KBM-7 (cell line): ENCODE measurements around the gene HAP1.
"Not testable (repeated sequence)": the region's sequence is repeated elsewhere in the genome, so short reads cannot be mapped to it uniquely, and the experiment has no call there.

Source experiments
- DNase-seq: peaks from one replicate; pipeline ENCODE4 v3.0.0-alpha.2; 2015
- in situ Hi-C: fragments of 300-500 bp; cut with MboI; formaldehyde crosslinking; loops from 2 replicates; pipeline ENCODE4 v1.14.3; 2020; ENCODE audit warnings: low sequenced_read_pairs, low pct_unique_long_range_greater_than_20kb, mixed read lengths

Gene HAP1

DNA sequence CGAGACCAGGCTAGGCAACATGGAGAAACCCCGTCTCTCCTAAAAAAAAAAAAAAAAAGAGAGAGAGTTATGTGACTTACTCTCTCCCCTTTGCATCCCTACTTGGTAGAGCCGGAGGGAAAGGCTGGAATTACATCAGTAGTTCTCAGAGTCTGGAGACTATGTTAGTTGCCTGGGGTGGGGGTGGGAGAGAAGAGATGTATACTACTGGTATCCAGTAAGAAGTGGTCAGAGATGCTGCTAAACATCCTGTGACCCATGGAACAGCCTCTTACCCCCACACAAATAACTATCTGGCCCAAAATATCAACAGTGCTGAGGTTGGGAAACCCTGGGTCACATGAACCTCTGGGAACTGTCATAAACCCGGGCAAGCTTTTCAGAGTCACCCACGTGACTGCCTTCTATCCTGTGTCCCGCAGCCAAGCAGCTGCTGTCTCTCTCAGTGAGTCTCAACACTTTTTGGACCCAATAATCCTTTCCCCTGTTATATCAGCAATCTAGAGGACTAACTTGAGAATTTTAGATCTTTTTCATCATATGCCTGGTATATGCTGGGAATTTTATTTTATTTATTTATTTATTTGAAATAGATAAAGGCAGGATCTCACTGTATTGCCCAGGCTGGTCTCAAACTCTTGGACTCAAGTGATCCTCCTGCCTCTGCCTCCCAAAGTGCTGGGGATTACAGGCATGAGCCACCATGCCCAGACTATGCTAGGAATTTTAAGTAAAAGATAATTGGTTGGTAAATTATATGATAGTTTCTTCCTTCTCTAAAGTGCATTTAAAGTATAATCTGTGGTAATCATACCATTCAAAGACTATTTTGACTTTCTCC, 37.1 kb downstream of the HAP1 start:
- DNase-seq: peak; percentile 43
- in situ Hi-C loops: no loop called here

DNA sequence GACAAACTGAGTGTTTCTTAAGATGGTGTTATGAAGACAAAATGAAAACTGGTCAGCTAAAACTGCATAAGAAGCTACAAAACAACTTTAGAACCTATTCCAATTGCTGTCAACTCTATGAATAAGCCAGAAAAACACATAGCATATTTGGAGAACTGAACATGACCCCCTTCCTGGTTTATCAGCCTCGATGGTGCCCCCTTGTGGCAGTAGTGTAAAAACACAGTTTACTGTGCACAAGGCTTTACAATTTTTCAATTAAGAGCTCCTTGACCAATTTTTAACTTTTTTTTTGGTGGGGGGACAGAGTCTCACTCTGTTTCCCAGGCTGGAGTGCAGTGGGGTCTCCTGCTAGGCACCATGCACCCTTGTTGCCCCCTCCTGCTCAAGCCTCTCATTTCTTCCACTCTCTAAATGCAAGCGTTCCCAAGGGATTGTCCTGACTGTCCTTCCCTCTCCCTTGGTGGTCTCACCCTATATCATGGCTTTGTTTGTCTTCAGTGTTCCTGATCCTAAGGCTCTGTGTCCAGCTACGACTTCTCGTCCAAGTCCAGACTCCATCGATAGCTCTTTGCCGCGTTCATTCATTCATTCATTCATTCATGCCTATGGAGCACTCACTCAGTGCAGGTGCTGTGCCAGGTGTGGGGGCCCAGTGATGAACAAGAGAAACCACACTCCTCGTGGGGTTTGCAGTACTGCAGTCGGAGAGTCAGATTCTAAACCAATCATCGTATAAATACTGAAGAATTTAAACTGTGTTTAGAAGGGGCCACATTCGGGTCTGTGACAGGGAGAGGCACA, 38.3 kb downstream of the HAP1 start:
- in situ Hi-C loops: no loop called here
- peak; percentile 60 for DNase-seq

- in situ Hi-C loops: no loop called here
- DNase-seq: no peak
These were observed 39.2 kb downstream of the HAP1 start for GRCh38 chr17:41695134-41695661.

DNA sequence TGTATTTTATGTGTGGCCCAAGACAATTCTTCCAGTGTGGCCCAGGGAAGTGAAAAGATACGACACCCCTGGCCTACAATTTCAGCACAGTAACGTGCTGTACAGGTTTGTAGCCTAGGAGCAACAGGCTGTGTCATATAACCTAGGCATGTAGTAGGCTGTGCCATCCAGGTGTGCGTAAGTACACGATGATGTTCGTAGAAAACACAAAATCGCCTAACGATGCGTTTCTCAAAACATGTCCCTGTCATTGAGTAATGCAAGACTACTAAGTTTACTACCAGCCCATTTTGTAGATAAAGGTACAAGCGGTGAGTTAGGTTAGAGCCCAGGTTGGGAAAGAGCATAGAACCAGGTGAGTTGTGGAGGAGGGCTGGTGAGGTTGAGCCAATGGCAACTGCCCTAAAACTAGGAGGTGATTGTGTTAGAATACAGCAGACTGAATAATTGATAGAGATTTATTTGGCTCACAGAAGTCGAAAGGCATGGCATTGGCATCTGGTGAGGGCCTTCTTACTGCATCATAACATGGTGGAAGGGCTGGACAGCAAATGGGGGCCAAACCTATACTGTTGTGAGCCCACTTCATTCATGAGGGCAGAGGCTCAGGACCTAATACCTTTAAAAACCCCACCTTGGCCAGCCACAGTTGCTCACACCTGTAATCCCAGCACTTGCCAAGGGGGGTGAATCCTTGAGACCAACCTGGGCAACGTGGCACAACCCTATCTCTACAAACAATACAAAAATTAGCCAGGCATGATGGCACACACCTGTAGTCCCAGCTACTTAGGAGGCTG, 41.5 kb downstream of the HAP1 start:
- DNase-seq: peak; percentile 29
- in situ Hi-C loops: no loop called here

GRCh38 chr17:41691031-41691777, 43.2 kb downstream of the HAP1 start:
- in situ Hi-C loops: no loop called here

GRCh38 chr17:41690497-41690896, 43.9 kb downstream of the HAP1 start:
- in situ Hi-C loops: no loop called here

More at GRCh38 chr17:41691031-41691777, 43.2 kb downstream of the HAP1 start:
- DNase-seq: no peak

DNA sequence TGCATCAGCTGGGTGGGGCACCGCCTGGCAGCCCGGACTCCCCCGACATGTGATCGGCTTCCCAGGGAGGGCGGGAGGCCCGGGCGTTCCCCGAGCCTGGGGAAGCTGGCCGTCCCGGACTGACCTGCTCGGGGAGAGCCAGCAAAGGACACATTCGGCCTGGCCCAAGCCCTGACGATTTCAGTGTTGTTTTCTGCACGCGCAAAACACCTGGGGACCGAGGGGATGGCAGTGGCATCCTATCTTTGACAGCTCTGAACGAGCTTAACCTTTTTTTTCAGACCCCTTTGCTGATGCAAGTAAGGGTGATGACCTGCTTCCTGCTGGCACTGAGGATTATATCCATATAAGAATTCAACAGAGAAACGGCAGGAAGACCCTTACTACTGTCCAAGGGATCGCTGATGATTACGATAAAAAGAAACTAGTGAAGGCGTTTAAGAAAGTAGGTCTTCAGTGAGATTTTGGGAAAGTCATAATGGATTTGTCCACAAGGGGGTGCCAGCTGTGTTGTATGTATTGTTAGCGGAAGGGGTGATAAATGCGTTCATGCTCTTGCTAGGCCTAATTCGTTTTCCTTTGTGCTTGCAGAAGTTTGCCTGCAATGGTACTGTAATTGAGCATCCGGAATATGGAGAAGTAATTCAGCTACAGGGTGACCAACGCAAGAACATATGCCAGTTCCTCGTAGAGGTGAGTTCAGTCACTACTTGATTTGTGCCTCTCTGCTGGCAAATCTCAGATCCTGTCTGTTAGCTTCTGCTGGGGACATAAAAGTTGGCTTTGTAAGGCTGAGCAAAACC, 44.7 kb downstream of the HAP1 start:
- in situ Hi-C loops: no loop called here
- peak; percentile 84 for DNase-seq

More at GRCh38 chr17:41690497-41690896, 43.9 kb downstream of the HAP1 start:
- no peak for DNase-seq

DNA sequence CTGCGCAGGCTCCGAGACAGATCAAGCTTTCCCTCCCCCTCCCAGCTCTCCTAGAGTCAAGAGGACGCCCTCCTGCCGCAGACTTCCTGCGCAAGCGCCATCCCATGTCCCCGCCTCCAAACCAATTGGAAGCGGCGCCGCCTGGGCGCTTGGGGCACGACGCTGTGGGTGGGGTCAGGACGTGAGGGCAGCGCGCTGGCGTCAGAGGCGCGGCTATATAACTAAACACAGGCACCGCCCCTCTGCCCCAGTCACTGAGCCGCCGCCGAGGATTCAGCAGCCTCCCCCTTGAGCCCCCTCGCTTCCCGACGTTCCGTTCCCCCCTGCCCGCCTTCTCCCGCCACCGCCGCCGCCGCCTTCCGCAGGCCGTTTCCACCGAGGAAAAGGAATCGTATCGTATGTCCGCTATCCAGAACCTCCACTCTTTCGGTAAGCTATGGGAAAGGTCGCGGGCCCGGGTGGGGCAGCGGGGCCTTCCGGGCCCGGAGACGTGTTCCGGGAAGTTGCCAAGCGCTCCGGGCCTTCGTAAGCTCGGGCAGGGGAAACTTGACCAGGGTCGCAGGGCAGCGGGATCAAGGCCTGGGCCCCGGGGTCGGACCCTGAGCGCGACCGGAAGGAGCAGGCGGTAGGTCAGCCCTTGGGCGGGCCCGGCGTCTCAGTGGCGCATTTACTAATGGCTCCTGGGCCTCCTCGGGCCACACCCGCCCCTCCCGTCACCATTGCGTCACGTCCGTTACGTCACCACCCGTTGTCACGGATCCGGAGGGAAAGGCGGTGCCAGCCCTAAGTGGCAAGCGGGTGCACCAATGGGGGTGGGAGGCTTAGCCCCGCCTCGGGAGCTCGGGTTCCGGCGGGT, 45.6 kb downstream of the HAP1 start, which contains the start of gene EIF1:
Gene EIF1, plus strand, starts transcription at position 245 of the 856 bp plus-strand sequence. Its CDS starts 154 bp downstream, at position 399.
- peak; percentile 99 for DNase-seq
- in situ Hi-C loops: no loop called here

- in situ Hi-C loops: no loop called here
- peak; percentile 63 for DNase-seq
These were observed 46.4 kb downstream of the HAP1 start for GRCh38 chr17:41687828-41688640.

GRCh38 chr17:41686281-41686680, 48.2 kb downstream of the HAP1 start:
- in situ Hi-C loops: no loop called here
- no peak for DNase-seq

- DNase-seq, in situ Hi-C loops: not testable (repeated sequence)
These were observed 48.7 kb downstream of the HAP1 start for GRCh38 chr17:41685753-41686152.

- in situ Hi-C loops: no loop called here
These were observed 50.4 kb downstream of the HAP1 start for GRCh38 chr17:41684035-41684434.

DNA sequence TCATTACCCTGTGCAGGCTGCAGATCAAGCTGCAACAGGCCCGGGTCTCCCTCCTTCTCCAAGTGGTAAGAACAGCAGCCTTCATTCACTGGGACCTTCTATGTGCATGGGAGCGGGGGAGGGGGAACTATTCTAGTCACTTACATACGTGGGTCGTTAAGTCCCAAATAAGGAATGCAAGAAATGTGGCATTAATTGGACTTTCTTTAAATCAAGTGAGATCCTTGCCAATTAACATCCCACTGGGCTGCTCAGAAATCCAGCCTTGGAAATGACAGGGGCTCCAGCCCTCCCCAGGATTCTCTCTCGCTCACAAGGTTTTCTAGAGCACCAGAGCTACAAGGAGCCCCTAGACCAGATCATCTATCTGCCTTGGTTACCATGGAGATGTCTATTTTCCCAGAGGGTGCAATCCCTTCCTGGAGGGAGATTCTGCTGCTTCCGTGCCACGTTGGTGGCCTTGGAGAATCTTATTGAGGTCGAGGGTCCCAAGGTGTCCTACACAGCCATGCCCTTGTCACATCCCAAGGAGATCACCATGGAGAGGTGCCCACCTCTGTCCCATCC, 50.9 kb downstream of the HAP1 start:
- DNase-seq: no peak
- in situ Hi-C loops: no loop called here

More at GRCh38 chr17:41684035-41684434, 50.4 kb downstream of the HAP1 start:
- no peak for DNase-seq

GRCh38 chr17:41682631-41683030, 51.8 kb downstream of the HAP1 start:
- DNase-seq: no peak
- in situ Hi-C loops: no loop called here

- in situ Hi-C loops: no loop called here
- DNase-seq: no peak
These were observed 52.7 kb downstream of the HAP1 start for GRCh38 chr17:41681776-41682175.
